Kidney (tissue), 14 donors: ENCODE results near the gene C1QTNF9. TPM values are rescaled to one million over a fixed set of nuclear protein-coding genes. Genes with fewer than 3 reads are reported as not detected.
A peak's percentile ranks its signal among the peaks of the same experiment; 100 is the strongest.
"Not testable (repeated sequence)": the region's sequence is repeated elsewhere in the genome, so short reads cannot be mapped to it uniquely, and the experiment has no call there.

Experiments used
- DNase-seq, 5 donors: peaks; one replicate each; pipeline ENCODE4 v3.0.0-alpha.2; 2013 to 2020
- FAIRE-seq: peaks from 2 replicates; lab custom pipeline; 2012; peaks lifted over from hg19 to GRCh38; lab: Jason Lieb, UNC
- H3K27ac ChIP-seq, 2 donors: one replicate each; pipeline ENCODE4 v1.7.0; 2013; ENCODE audit warnings: low read depth in 2 of 2, low read length in 2 of 2, inconsistent platforms in 1 of 2
- H3K27me3 ChIP-seq: one replicate; pipeline ENCODE4 v1.7.1; 2013; ENCODE audit warnings: low read length, inconsistent platforms; ENCODE audit not compliant: control insufficient read depth, insufficient read depth
- H3K36me3 ChIP-seq, 3 donors: one replicate each; pipeline versions ENCODE4 v1.7.0 to v1.7.1; 2013; ENCODE audit warnings: low read length in 3 of 3, control low read depth in 1 of 3, inconsistent platforms in 1 of 3; ENCODE audit not compliant: insufficient read depth in 3 of 3, control insufficient read depth in 2 of 3
- H3K4me1 ChIP-seq, 3 donors: one replicate each; pipeline versions ENCODE4 v1.7.0 to v1.7.1; 2013; ENCODE audit warnings: low read length in 3 of 3, inconsistent platforms in 1 of 3, low read depth in 1 of 3; ENCODE audit not compliant: control insufficient read depth in 2 of 3, insufficient read depth in 2 of 3
- H3K4me3 ChIP-seq, 3 donors: one replicate each; pipeline versions ENCODE4 v1.7.0 to v1.8.1; 2013; ENCODE audit warnings: low read length in 3 of 3, control low read depth in 1 of 3, inconsistent platforms in 1 of 3
- H3K9ac ChIP-seq, 3 donors: one replicate each; pipeline versions ENCODE4 v1.7.0 to v1.7.1; 2013; ENCODE audit warnings: low read length in 3 of 3, control low read depth in 1 of 3, inconsistent platforms in 1 of 3
- H3K9me3 ChIP-seq, 3 donors: one replicate each; pipeline versions ENCODE4 v1.7.0 to v1.7.1; 2013; ENCODE audit warnings: low read length in 3 of 3, control low read depth in 1 of 3, inconsistent platforms in 1 of 3; ENCODE audit not compliant: control insufficient read depth in 2 of 3, insufficient read depth in 1 of 3
- CTCF ChIP-seq: IDR thresholded peaks from 3 replicates; pipeline ENCODE4 v1.5.1; 2012; ENCODE audit warnings: mild to moderate bottlenecking, moderate library complexity, borderline replicate concordance; ENCODE audit not compliant: insufficient read depth; ENCODE audit errors: extremely low read depth
- intact Hi-C: fragments of 100-400 bp; cut with DNase I; formaldehyde crosslinking; loops from one replicate; pipeline ENCODE4 v1.11.1; 2022
- polyA plus RNA-seq: library from polyadenylated mRNA; stranded (reverse); fragments of 350-450 nt; fragmentation: Illumina TruSeq; extraction: RNeasy Lipid Tissue Mini Kit (QIAGEN cat#74804); gene quantifications from one replicate; pipeline ENCODE4 v1.2.3, GENCODE V29; 2014; ENCODE audit warnings: low read depth, low replicate concordance; ENCODE audit not compliant: insufficient read depth
- total RNA-seq: library from RNA; stranded (reverse); fragmentation: NEBNext Ultra II Directional; extraction: Animal tissue kit (Norgen Biotek cat#: 25700); gene quantifications from one replicate; pipeline ENCODE4 v1.2.1, GENCODE V29; 2021
- donor health status: control.
- donor health status: control.
- donor health status: control.
- donor health status: control.
- donor health status: control.
- donor health status: DM: yes; HTN: yes; CAD: no.
- donor health status: Normal renal cell carcinoma (clear cell type).

Gene C1QTNF9
- total and polyA plus RNA-seq, 2 donors from 2014 or later: 0.25 TPM; not detected in 1

GRCh38 chr13:24348385-24348784, 39.0 kb downstream of the C1QTNF9 start:
- Histone ChIP-seq H3K27me3 (no peaks in the 10 kb centered on the region), H3K9me3 (no peaks in the 10 kb centered on the region), H3K4me3 (no peak overlapping the region), H3K36me3 (no peaks in the 10 kb centered on the region), H3K9ac (no peak overlapping the region), H3K4me1 (no peaks in the 10 kb centered on the region), H3K27ac (no peak overlapping the region)
- TF ChIP-seq CTCF: no peak
- no peak for FAIRE-seq
- no peak for DNase-seq
- intact Hi-C loops: no loop called here

GRCh38 chr13:24348797-24349515, 39.6 kb downstream of the C1QTNF9 start:
- Histone ChIP-seq H3K9ac (no peak overlapping the region), H3K9me3 (no peaks in the 10 kb centered on the region), H3K27me3 (no peaks in the 10 kb centered on the region), H3K4me1 (no peaks in the 10 kb centered on the region), H3K27ac (no peak overlapping the region), H3K36me3 (no peaks in the 10 kb centered on the region), H3K4me3 (no peak overlapping the region)
- TF ChIP-seq CTCF: no peak
- DNase-seq (peak in 1 of 5 donors; percentile 82), FAIRE-seq (no peak)
- intact Hi-C loops: no loop called here

GRCh38 chr13:24349778-24350664, 40.6 kb downstream of the C1QTNF9 start:
- FAIRE-seq, H3K27me3 ChIP-seq, intact Hi-C loops, H3K9ac ChIP-seq, DNase-seq, H3K27ac ChIP-seq, H3K4me3 ChIP-seq, H3K36me3 ChIP-seq, H3K9me3 ChIP-seq, H3K4me1 ChIP-seq: not testable (repeated sequence)

GRCh38 chr13:24351423-24351822, 42.0 kb downstream of the C1QTNF9 start:
- H3K9ac ChIP-seq: no peak overlapping the region
- intact Hi-C loops: no loop called here
- TF ChIP-seq CTCF: no peak
- no peak overlapping the region for H3K4me3 ChIP-seq
- H3K9me3 ChIP-seq: peaks cover 0 to 2% (median 0%) of the 10 kb centered on the region in 3 donors
- FAIRE-seq (no peak), DNase-seq (no peak)
- H3K27ac ChIP-seq: no peak overlapping the region
- H3K36me3 ChIP-seq: peaks cover 0 to 3% (median 0%) of the 10 kb centered on the region in 3 donors
- no peaks in the 10 kb centered on the region for H3K27me3 ChIP-seq
- no peaks in the 10 kb centered on the region for H3K4me1 ChIP-seq
